GM21786 (cell line): ENCODE data around the gene NLGN2.

Experiments
- ATAC-seq: cut with Tn5 transposase; IDR thresholded peaks from one replicate; pipeline ENCODE4 v1.9.1; 2021; ENCODE audit not compliant: unreplicated experiment

Gene NLGN2

DNA sequence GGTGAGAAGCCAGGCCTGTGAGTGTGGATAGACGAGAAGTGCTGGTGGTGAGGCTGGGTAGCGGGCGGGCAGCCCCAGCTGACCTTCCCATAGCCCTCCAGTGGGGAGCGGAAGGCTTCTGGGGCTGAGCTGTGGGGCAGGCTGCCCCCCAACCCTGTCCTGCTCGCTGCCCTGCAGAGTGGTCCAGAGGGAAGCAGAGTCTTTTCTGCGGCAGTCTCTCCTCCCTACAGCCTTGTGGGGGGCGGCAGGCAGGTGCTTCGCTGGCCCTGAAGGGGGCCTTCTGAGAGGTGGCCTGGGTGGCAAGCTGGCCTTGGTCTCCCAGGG is 3.7 kb downstream of the NLGN2 start:
- ATAC-seq = no peak

DNA sequence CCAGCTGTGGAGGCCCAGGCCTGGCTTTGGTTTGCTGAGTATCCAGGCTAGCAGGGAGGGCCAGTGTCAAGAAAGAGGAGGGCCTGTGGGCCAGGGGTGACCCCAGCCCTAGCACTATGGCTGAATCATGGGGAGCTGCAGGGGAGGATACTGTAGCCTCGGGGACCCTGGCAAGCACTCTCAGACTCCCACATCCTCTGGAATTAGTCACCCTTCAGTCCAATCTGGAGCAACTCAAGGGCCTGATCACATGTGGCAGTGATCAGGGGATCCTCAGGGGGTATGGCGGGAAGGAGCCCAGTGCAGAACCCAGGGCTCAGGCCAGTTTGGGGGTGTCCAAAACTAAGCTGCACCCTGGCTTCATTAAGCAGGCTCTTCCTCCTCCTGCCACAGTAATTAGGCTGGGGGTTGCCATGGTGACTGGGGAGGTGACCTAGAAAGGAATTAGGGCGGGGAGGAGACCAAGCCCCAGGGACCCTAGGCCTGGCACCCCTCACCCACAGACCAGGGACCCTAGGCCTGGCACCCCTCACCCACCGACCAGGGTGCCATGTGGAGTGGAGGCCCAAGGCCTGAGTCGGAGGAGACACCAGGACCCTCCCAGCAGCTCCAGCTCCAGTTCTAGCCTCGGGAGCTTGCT is 5.8 kb downstream of the NLGN2 start:
- ATAC-seq = no peak

DNA sequence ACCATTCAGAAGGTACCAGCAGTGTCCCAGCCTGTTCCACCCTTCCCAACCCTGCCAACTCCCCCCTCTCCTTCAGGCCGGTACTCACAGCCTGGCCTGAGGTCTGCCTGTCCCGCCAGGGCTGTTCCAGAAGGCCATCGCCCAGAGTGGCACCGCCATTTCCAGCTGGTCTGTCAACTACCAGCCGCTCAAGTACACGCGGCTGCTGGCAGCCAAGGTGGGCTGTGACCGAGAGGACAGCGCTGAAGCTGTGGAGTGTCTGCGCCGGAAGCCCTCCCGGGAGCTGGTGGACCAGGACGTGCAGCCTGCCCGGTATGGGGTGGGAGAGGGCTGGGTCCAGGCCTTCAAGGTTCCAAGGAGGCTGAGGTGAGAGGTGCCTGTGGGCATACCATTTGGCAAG is 7.2 kb downstream of the NLGN2 start:
- no peak for ATAC-seq

DNA sequence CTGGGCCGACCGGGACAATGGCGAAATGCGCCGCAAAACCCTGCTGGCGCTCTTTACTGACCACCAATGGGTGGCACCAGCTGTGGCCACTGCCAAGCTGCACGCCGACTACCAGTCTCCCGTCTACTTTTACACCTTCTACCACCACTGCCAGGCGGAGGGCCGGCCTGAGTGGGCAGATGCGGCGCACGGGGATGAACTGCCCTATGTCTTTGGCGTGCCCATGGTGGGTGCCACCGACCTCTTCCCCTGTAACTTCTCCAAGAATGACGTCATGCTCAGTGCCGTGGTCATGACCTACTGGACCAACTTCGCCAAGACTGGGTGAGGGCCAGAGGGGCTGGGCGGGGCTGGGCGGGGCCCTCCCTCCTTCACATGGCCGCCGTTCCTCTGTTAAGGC is 8.1 kb downstream of the NLGN2 start:
- no peak for ATAC-seq

DNA sequence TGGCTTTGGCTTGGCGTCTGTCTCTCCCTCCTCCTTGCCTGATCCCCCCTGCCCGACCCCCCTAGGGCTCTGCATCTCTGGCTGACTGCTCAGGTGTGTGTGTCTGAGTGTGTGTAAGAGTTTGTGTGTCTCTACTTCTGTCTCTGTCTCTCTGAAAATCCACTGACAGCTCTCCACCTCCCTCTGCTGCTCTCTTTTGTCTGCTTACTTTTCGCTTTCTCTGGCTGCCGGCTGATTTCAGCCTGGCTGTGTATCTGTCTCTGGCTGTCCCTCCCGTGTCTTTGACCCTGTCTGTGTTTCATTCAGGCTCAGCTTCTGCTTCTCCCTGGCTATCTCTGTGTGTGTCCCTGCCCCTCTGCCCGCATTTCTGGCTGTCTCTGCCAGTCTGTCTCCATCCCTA is 8.7 kb downstream of the NLGN2 start:
- ATAC-seq = no peak

DNA sequence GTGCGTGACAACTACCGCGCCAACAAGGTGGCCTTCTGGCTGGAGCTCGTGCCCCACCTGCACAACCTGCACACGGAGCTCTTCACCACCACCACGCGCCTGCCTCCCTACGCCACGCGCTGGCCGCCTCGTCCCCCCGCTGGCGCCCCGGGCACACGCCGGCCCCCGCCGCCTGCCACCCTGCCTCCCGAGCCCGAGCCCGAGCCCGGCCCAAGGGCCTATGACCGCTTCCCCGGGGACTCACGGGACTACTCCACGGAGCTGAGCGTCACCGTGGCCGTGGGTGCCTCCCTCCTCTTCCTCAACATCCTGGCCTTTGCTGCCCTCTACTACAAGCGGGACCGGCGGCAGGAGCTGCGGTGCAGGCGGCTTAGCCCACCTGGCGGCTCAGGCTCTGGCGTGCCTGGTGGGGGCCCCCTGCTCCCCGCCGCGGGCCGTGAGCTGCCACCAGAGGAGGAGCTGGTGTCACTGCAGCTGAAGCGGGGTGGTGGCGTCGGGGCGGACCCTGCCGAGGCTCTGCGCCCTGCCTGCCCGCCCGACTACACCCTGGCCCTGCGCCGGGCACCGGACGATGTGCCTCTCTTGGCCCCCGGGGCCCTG is 9.5 kb downstream of the NLGN2 start:
- ATAC-seq = no peak

DNA sequence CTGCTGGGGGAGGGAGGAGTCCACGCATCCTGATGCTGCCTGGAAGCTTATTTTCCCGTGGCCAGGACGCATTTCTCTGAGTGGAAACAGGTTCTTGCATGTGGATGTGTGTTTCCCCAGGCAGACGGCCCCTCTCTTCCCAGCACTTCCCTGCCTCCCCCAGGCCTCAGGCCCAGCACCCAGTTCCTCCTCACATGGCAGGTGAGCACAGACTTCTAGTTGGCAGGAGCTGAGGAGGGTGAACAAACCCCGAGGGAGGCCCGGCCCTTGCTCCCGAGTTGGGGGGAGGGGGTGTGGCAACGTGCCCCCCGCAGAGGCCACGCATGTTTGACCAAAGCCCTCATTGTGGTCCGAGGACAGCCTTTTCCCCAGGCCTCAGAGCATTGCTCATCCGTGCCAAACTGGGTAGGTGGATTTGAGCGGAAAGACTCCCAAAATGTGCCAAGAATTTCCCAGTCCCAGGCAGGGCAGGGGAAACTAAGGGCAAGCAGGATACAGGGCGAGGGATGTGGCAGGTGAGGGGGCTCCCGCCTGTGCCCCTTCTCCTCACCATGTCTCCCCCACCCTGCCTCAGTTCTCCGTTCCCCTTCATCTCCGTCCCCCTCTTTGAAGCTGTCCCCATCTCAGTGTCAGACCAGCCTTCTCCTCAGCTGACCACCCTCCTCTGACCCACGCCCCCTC is 11.0 kb downstream of the NLGN2 start:
- ATAC-seq = no peak

DNA sequence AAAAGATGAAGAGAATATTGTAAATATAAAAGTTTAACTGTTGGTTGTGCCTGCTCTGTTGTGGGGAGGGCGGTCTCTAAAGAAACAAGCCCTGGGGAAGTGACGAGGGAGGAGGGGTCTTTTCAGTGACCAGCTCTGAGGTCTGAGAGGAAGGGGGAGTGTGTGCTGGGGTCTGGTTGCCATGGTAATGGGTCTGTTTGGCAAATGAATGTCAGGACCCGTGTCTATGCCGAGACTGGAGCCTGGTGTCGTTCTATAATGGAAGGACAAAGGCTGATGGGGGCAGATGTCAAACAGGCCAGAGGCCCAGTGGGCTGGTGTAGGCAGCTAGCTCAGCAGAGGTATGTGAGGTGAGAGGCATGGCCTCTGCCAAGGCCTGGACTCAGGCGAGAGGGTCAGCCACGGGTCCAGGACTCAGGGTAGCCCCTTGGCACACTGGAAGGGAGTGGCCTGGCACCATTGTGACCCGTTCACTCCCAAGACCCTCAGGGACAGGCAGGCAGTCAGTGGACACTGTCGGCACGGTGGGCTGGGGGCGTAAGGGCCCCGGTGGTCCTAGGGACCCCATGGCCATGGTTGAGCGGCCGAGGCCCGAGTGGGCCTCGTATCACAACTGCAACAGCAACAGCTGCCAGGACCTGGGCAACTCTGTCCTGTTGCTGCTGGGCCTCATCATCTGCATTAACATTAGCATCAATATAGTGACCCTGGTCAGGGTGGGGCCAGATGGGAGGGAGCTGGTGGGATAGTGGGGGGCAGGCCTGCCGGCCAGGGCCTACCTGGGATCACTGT is 12.4 kb downstream of the NLGN2 start, which contains the start of gene SPEM1:
TSS of gene SPEM1 (plus strand) at position 506 of the 792 bp plus-strand sequence. CDS start at position 567, 61 bp downstream.
- no peak for ATAC-seq

DNA sequence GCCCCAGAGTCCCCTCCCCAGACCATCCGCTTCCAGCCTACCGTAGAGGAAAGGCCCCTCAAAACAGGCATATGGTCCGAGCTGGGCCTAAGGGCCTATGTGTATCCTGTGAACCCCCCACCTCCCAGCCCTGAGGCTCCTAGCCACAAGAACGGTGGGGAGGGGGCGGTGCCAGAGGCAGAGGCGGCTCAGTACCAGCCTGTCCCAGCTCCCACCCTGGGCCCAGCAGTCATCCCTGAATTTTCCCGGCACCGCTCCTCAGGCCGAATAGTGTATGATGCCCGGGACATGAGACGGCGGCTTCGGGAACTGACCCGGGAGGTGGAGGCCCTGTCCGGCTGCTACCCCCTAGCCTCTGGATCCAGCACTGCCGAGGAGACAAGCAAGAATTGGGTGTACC is 13.5 kb downstream of the NLGN2 start:
- ATAC-seq = no peak

DNA sequence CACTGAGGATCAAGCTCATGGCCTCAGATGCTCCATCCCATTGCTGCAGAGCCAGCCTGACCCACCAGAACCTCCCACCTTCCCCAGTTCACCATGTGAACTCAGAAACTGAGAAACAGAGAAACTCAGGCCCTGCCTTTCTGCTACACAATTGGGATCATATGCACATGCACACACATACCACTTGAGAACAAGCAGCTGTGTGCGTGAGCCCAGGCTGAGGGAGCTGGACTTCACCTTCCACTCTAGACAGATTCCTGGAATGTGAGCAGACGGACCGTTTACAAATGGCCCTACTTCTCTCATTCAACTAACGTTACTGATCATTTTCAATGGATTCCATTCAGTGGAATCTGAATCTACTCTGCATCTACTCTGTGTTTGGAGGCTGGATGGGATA is 16.0 kb downstream of the NLGN2 start:
- ATAC-seq = no peak

DNA sequence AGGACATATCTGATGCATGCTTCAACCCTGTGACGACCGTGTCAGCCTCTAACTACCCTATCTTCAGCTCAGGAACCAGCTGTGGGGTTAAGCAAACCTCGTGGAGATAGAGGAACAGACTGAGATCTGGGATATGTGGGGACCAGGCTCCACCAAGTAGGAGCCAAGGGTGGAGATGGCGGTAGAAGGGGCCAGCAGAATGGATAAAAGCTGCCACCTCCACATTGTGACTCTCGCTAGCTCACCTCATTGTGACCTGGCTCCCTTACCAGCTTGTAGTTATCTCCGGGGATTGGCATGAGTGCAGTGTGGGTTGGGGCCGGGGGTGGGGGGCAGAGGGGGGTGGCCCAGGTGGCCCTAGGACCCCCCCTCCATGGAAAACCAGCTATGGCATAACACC is 17.7 kb downstream of the NLGN2 start, which contains the start of gene SPEM2:
TSS of gene SPEM2 (plus strand) at position 301 of the 400 bp plus-strand sequence. CDS start at position 374, 73 bp downstream.
- no peak for ATAC-seq

DNA sequence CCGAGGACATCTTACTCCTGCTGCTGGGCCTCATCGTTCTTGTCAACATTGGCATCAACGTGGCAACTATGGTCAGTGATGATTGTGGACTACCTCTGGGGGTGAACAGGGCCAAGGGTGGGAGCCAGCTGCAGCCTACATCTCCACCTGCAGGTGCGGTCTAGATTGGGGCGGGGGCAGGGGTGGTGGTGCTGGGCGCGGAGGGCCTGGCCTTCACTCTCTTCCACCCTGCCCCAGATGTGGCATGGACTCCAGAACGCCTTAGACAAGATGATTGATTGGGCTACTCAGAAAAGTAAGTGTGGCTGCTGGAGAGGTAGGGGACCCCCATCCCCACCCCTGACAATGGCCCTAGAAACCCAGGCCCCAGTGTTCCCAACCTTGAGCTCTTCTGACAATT is 18.1 kb downstream of the NLGN2 start:
- ATAC-seq = no peak

DNA sequence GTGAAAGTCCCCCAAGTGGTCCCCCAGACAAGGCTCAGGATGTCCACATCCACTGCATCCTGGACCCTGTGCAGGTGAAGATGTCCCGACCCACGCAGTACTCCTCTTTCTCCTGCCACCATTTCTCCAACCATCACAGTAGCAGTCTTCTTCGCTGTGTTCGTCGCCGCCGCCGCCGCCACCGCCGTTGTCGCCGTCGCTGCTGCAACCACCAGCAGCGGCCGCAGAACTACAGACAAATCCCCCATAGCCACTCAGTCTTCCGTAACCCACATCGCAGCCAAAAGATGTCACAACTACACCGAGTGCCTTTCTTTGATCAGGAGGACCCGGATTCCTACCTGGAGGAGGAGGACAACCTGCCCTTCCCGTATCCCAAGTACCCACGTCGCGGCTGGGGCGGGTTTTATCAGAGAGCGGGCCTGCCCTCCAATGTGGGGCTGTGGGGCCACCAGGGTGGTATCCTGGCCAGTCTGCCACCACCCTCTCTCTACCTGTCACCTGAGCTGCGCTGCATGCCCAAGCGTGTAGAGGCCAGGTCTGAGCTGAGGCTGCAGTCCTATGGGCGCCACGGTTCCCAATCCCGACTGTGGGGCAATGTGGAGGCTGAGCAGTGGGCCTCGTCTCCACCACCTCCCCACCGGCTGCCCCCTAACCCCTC is 18.7 kb downstream of the NLGN2 start:
- no peak for ATAC-seq

DNA sequence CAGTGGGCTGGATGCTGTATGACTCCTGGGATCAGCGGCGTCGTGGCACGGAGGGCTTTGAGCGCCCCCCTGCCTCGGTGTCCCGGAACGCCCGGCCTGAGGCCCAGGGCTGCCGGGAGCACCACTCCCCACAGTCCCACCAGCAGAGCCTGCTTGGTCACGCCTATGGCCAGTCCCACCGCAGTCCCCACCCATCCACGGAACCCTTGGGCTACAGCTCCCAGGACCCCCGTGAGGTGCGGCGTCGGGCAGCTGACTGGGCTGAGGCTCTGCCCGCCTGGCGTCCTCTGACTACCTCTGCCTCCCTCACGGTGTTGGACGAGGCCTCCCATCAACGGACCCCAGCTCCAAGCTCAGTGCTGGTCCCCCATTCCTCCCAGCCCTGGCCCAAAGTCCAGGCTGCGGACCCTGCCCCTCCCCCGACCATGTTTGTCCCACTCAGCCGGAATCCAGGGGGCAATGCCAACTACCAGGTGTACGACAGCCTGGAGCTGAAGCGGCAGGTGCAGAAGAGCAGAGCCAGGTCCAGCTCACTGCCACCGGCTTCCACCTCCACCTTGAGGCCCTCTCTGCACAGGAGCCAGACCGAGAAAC is 19.3 kb downstream of the NLGN2 start:
- ATAC-seq = no peak

DNA sequence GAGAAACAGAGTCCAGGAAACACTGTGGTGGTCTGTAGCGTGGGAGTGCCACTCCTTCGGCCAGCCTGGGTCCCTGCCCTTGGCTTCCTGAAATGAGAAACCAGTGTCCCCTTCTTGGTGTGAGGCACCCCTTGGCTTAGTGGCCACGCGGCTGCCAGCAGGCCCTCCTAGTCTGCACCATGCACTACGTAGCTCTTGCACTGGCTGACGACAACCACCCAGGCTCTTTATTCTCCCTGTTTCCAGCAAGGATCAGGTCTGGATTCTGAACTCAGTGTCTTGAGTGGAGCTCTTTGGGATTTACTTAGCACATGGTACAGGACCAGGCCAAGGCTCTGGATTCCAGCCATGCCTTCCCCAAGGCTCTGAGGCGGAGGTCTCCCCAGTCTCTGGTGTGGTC is 19.9 kb downstream of the NLGN2 start:
- no peak for ATAC-seq

DNA sequence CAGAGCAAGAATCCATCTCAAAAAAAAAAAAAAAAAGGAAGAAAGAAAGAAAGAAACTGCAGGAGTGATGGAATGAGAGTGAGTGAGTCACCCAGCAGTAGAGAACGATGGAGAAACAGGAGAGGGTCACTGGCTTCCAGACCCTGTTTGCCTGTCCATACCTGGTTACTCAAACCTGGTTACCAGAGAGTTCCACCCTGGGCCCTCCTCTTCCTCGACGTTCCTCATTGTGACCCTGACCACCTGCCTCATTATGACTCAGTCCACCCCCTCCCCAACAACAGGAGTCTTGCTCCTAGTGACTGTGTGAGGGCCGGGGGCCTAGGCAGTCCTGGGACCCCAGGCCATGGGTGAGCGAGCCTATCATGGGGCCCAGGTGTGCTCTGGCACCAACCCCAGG is 20.9 kb downstream of the NLGN2 start, which contains the start of gene SPEM3:
TSS of gene SPEM3 (plus strand) at position 301 of the 400 bp plus-strand sequence. CDS start at position 347, 46 bp downstream.
- ATAC-seq = no peak

DNA sequence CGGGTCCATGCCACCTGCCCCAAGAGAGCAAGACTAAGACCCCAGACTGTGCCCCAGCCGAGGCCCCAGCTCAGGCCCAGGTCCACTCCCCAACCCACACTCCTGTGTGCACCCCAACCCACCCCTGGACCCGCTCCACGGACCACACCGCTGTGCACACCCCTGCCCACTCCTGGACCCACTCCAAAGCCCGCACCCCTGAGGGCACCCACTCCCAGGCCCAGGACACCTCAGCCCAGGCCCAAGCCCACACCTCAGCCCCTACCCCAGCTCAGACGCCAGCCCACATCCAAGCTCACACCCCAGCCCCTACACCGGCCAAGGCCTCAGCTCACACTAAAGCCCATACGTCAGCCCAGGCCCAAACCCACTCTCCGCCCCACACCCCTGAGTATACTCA is 22.1 kb downstream of the NLGN2 start:
- no peak for ATAC-seq

DNA sequence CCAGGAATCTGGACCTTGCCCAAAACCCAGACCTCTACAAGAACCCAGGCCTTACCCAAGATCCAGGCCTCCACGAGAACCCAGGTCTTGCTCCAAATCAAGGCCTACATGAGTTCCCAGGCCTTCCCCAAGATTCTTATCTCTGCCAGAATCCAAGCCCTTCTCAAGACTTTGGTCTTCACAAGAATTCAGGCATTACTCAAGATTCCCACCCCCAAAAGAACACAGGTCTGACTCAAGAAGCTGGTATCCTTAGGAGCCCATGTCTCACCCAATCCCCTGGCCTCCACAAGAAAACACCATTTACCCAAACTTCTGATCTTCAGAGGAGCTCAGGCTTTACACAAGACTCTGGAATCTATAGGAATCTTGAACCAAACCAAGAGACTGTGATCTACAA is 23.6 kb downstream of the NLGN2 start:
- ATAC-seq = no peak

DNA sequence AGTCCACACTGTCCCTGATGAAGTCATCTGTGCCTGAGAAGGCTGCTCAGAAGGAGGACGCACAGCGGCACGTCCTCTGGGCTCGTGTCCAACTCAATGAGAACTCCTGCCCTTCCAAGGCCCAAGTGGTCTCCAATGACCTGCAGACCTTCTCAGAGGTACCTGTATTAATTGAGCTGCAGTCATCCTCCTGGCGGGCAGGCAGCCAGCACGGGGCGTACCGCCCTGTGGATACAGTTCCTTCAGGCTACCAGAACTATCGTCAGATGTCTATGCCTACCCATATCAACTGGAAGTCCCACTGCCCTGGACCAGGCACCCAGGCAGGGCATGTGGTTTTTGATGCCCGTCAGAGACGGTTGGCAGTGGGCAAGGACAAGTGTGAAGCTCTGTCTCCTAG is 24.7 kb downstream of the NLGN2 start:
- ATAC-seq = no peak

DNA sequence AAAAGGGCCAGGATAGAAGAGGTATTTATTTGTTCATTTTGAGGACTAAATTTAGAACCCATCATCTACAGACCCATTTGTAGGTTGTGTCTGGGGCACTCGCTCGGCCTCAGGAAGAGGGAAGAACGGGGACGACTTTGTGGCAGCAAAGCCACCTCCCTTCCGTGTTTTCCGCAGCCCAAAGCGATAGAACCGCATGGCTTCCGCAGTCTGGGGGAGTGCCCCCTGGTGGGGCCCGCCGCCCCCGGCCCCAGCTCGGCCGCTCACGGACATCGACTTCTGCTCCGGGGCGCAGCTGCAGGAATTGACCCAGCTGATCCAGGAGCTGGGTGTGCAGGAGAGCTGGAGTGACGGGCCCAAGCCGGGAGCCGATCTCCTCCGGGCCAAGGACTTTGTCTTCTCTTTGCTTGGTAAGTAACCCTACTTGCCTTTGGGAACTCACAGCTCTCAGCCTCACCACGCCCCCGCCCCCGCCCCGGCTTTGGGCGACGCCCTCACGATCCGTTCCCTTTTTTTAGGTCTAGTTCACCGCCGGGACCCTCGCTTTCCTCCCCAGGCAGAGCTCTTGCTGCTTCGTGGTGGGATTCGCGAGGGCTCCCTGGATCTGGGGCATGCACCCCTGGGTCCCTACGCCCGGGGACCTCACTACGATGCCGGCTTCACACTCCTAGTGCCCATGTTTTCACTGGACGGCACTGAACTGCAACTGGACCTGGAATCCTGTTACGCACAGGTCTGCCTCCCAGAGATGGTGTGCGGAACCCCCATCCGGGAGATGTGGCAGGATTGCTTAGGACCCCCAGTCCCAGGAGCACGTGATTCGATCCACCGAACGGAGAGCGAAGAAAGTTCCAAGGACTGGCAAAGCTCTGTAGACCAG is 28.3 kb downstream of the NLGN2 start:
- ATAC-seq = peak; percentile 5
